Pancreas (tissue), 10 donors: ENCODE measurements around the gene PDGFRB. TPM values are rescaled to one million over a fixed set of nuclear protein-coding genes. Genes with fewer than 3 reads are reported as not detected.

ENCODE experiments used
- ATAC-seq, 4 donors: fragments of 200-7000 bp; cut with Tn5 transposase; one replicate each; pipeline versions ENCODE4 v1.8.0 to v1.9.1; 2020; ENCODE audit warnings: mild to moderate bottlenecking in 4 of 4, moderate library complexity in 4 of 4
- DNase-seq, 6 donors: peaks; one replicate each; pipeline ENCODE4 v3.0.0-alpha.2; 2020
- FAIRE-seq: peaks from 2 replicates; lab custom pipeline; 2012; peaks lifted over from hg19 to GRCh38; lab: Jason Lieb, UNC
- H3K27ac ChIP-seq, 4 donors: fragments of 200-600 bp; sonication (generic); 1 replicate in 3 of 4; 2 replicates in 1 of 4; pipeline versions ENCODE4 v1.5.0 to v1.8.0; 2020
- H3K27me3 ChIP-seq, 4 donors: fragments of 200-600 bp; one replicate each; pipeline ENCODE4 v1.8.0; 2021
- H3K36me3 ChIP-seq, 3 donors: fragments of 200-600 bp; sonication (generic) in 1 of 3; one replicate each; pipeline versions ENCODE4 v1.5.0 to v1.8.0; 2020 to 2021
- H3K4me1 ChIP-seq, 3 donors: fragments of 200-600 bp; one replicate each; pipeline ENCODE4 v1.8.0; 2021
- H3K4me3 ChIP-seq, 4 donors: fragments of 200-600 bp; sonication (generic) in 2 of 4; one replicate each; pipeline versions ENCODE4 v1.5.0 to v1.8.0; 2020 to 2021
- H3K9me3 ChIP-seq, 4 donors: fragments of 200-600 bp; one replicate each; pipeline ENCODE4 v1.8.0; 2021
- WGBS, 2 donors: extraction: QIAGEN DNeasy Blood & Tissue Kit; methylation state at CpG; one replicate each; pipeline ENCODE4 v1.1.7; 2013; 5-methylcytosine and 5-hydroxymethylcytosine counted together
- intact Hi-C, 3 donors: fragments of 100-400 bp; cut with DNase I; formaldehyde crosslinking; loops; one replicate each; pipeline versions ENCODE4 v1.11.1 to v1.14.2; 2022
- polyA plus RNA-seq, 2 donors: library from polyadenylated mRNA; stranded (reverse); fragments of 200-250 nt; gene quantifications; one replicate each; pipeline ENCODE4 v1.2.3, GENCODE V29; 2013
- total RNA-seq, 6 donors: library from RNA; stranded (reverse); fragmentation: NEBNext Ultra II Directional in 4 of 6; extraction: Animal tissue kit (Norgen Biotek cat#: 25700) in 4 of 6; gene quantifications; one replicate each; pipeline versions ENCODE4 v1.2.1 to v1.2.4, GENCODE V29; 2021 to 2023
- TF ChIP-seq, protein P1 (sequence below), 4 donors: fragments of 200-600 bp; sonication (generic) in 3 of 4; IDR thresholded peaks; one replicate each; pipeline versions ENCODE4 v1.5.0 to v1.8.0; 2021; ENCODE audit warnings: antibody characterized with exemption in 4 of 4
- donor health status: healthy with polysubstance abuse.
- donor health status: DM: no; HTN: no; CAD: no; lungs with moderate emphysema.
- donor health status: DM: no; HTN: no; CAD: no.
- donor health status: control.
- donor health status: control.
- donor health status: Bipolar disorder and iron deficiency.
- donor health status: DM: yes; HTN: yes; CAD: no.
- donor health status: DM: no; HTN: no; CAD: no.
- donor health status: DM: no; HTN: no; CAD: no.
- donor health status: DM: yes; HTN: yes; CAD: no.

The PDGFRB gene
- total and polyA plus RNA-seq, 8 donors, result 7.2 to 48.6 (median 14.5) TPM

DNA sequence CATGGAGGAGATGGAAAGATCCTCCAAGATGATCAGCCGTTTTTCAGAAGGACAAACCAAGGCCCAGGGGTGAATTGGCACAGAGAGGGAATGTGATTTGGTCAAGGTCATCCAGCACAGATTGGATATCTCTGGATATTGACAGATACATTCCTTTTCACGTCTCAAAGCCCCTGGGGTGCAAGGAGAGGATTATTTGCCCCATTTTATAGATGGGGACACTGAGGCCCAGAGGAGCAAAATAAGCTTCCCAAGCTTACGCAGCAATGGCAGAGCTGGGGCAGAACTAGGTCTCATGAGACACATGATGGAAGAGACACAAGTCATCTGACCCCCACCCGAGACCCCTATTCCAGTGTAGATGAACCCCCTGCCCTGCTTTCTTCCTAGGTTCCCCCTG, 895 bp upstream of the PDGFRB start:
- H3K27me3 ChIP-seq, result no peaks in the 10 kb centered on the region
- H3K36me3 ChIP-seq, result no peaks in the 10 kb centered on the region
- FAIRE-seq (no peak), ATAC-seq (no peak), DNase-seq (no peak)
- no peak overlapping the region for H3K4me3 ChIP-seq
- no peaks in the 10 kb centered on the region for H3K9me3 ChIP-seq
- intact Hi-C loops, result no loop called here
- no peak overlapping the region for H3K27ac ChIP-seq
- TF ChIP-seq, protein P1, sequence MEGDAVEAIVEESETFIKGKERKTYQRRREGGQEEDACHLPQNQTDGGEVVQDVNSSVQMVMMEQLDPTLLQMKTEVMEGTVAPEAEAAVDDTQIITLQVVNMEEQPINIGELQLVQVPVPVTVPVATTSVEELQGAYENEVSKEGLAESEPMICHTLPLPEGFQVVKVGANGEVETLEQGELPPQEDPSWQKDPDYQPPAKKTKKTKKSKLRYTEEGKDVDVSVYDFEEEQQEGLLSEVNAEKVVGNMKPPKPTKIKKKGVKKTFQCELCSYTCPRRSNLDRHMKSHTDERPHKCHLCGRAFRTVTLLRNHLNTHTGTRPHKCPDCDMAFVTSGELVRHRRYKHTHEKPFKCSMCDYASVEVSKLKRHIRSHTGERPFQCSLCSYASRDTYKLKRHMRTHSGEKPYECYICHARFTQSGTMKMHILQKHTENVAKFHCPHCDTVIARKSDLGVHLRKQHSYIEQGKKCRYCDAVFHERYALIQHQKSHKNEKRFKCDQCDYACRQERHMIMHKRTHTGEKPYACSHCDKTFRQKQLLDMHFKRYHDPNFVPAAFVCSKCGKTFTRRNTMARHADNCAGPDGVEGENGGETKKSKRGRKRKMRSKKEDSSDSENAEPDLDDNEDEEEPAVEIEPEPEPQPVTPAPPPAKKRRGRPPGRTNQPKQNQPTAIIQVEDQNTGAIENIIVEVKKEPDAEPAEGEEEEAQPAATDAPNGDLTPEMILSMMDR (IDR thresholded peaks at IDR 0.05), result no peak
- H3K4me1 ChIP-seq, result no peaks in the 10 kb centered on the region
- WGBS, 2 donors, result 44 to 49% methylated on average over 4 of the region's 4 CpGs

DNA sequence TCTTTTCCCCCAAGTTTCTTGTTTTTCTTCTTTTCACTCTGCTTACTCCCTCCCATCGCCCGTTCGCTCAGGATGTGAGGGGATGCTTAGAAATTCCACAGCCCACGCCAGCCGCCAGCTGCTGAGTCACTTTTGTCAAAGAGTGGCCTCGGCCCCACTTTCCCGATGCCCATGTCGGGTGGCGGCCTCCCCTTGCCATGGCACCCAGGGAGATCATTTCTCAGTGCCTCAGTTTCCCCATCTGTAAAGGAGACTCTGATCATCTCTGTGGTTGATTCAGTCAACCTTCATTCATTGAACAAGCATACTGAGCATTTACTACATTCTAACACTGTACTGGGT, 353 bp upstream of the PDGFRB start:
- TF ChIP-seq, protein P1 (IDR thresholded peaks at IDR 0.05), result no peak
- Histone ChIP-seq H3K9me3 (no peaks in the 10 kb centered on the region), H3K27me3 (no peaks in the 10 kb centered on the region), H3K4me3 (peak overlapping the region in 1 of 4 donors; percentile 29), H3K36me3 (no peaks in the 10 kb centered on the region), H3K27ac (peak overlapping the region in 1 of 4 donors; percentile 22), H3K4me1 (no peaks in the 10 kb centered on the region)
- ATAC-seq, result no peak
- no peak for DNase-seq
- intact Hi-C loops, result no loop called here
- FAIRE-seq, result no peak
- 26 to 34% methylated on average over 9 of the region's 9 CpGs for WGBS, 2 donors

DNA sequence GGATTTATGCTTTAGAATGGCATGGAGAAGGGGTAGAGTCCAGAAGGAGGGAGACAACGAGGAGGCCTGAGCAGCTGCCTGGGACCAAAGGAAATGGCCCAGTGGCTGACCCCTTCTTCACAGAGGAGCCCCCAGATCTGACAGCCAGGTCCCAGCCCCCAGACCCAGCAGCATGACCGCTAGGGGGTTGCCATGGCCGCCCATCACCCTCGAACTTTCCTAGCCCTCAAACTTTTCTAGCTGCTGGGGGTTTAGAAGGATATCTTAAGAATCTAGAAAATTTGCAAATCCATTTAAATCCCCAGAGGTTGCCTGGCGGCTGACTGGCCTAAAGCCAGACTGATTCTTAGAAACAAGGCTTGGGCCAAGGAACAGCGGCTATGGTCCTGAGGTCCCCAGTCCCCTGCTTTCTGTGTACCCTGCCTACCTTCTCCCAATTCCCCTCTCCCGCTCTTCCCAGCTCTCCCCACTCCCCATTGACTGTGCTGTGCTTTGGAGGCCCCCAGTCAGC, 972 bp downstream of the PDGFRB start:
- TF ChIP-seq, protein P1 (IDR thresholded peaks at IDR 0.05), result no peak
- no peak for FAIRE-seq
- H3K4me1 ChIP-seq, result no peaks in the 10 kb centered on the region
- H3K36me3 ChIP-seq, result no peaks in the 10 kb centered on the region
- no peaks in the 10 kb centered on the region for H3K27me3 ChIP-seq
- H3K9me3 ChIP-seq, result no peaks in the 10 kb centered on the region
- H3K27ac ChIP-seq, result peak overlapping the region in 1 of 4 donors; percentile 12
- peak overlapping the region in 1 of 4 donors; percentile 29 for H3K4me3 ChIP-seq
- no peak for DNase-seq
- intact Hi-C loops, result no loop called here
- WGBS, 2 donors, result 71 to 83% methylated on average over 7 of the region's 7 CpGs
- no peak for ATAC-seq

GRCh38 chr5:150153957-150154617, 1.6 kb downstream of the PDGFRB start:
- Histone ChIP-seq H3K27me3 (no peaks in the 10 kb centered on the region), H3K9me3 (no peaks in the 10 kb centered on the region), H3K4me3 (peak overlapping the region in 1 of 4 donors; percentile 29), H3K27ac (no peak overlapping the region), H3K36me3 (no peaks in the 10 kb centered on the region), H3K4me1 (no peaks in the 10 kb centered on the region)
- FAIRE-seq (no peak), DNase-seq (no peak), ATAC-seq (peak in 1 of 4 donors; percentile 15)
- intact Hi-C loops, result no loop called here
- WGBS, 2 donors, result 84 to 92% methylated on average over 9 of the region's 9 CpGs
- TF ChIP-seq, protein P1 (IDR thresholded peaks at IDR 0.05), result no peak

- intact Hi-C loops, result no loop called here
- no peaks in the 10 kb centered on the region for H3K27me3 ChIP-seq
- H3K9me3 ChIP-seq, result no peaks in the 10 kb centered on the region
- no peak for ATAC-seq
- WGBS, 2 donors, result 81 to 84% methylated on average over 2 of the region's 2 CpGs
- H3K36me3 ChIP-seq, result no peaks in the 10 kb centered on the region
- no peaks in the 10 kb centered on the region for H3K4me1 ChIP-seq
- no peak for DNase-seq
- FAIRE-seq, result no peak
- H3K4me3 ChIP-seq, result peak overlapping the region in 1 of 4 donors; percentile 29
- TF ChIP-seq, protein P1 (IDR thresholded peaks at IDR 0.05), result no peak
- no peak overlapping the region for H3K27ac ChIP-seq
Observed at GRCh38 chr5:150153483-150153882, 2.2 kb downstream of the PDGFRB start.
